ENCODE measurements around the gene CDT1.

The CDT1 gene

GRCh38 chr16:88851616-88852015, 48.0 kb downstream of the CDT1 start:
- Histone ChIP-seq H3K4me1 (ENCODE audit: insufficient read depth, insufficient read length) (peaks cover 10% of the 10 kb centered on the region), H3K4me3 (ENCODE audit: insufficient read length, low read depth) (no peak overlapping the region)

GRCh38 chr16:88853325-88853941, 49.8 kb downstream of the CDT1 start:
- no peak overlapping the region for H3K9ac ChIP-seq (ENCODE audit: insufficient read length, low read depth)
- no peak overlapping the region for H3K4me3 ChIP-seq (ENCODE audit: insufficient read length, low read depth)
- no peak for DNase-seq (ENCODE audit: low read depth, low spot score)

More at GRCh38 chr16:88851616-88852015, 48.0 kb downstream of the CDT1 start:
- no peak for TF ChIP-seq YY1 (IDR thresholded peaks at IDR 0.05; ENCODE audit: insufficient read depth, insufficient read length)
- TF ChIP-seq SUZ12 (IDR thresholded peaks at IDR 0.05; ENCODE audit: extremely low read depth, insufficient read depth, insufficient read length): no peak
- TF ChIP-seq ZNF274 (IDR thresholded peaks at IDR 0.05; ENCODE audit: low read depth, low read length): no peak
- H3K27me3 ChIP-seq (ENCODE audit: insufficient read depth, insufficient read length): no peaks in the 10 kb centered on the region
- H3K36me3 ChIP-seq (ENCODE audit: insufficient read depth, insufficient read length, low read length): peaks cover 36% of the 10 kb centered on the region
- no peak for DNase-seq (ENCODE audit: low read depth, low spot score)
- H3K9ac ChIP-seq (ENCODE audit: insufficient read length, low read depth): no peak overlapping the region
- peaks cover 7% of the 10 kb centered on the region; the same call in 1 of the 2 replicates for H3K9me3 ChIP-seq (ENCODE audit: insufficient read depth, low read length)

GRCh38 chr16:88854306-88855111, 50.9 kb downstream of the CDT1 start:
- peaks cover 45% of the 10 kb centered on the region for H3K36me3 ChIP-seq (ENCODE audit: insufficient read depth, insufficient read length, low read length)
- peaks cover 10% of the 10 kb centered on the region for H3K4me1 ChIP-seq (ENCODE audit: insufficient read depth, insufficient read length)
- H3K9me3 ChIP-seq (ENCODE audit: insufficient read depth, low read length): peaks cover 7% of the 10 kb centered on the region; the same call in 1 of the 2 replicates
- no peak for DNase-seq (ENCODE audit: low read depth, low spot score)
- TF ChIP-seq YY1 (IDR thresholded peaks at IDR 0.05; ENCODE audit: insufficient read depth, insufficient read length) (no peak), SUZ12 (IDR thresholded peaks at IDR 0.05; ENCODE audit: extremely low read depth, insufficient read depth, insufficient read length) (no peak), ZNF274 (IDR thresholded peaks at IDR 0.05; ENCODE audit: low read depth, low read length) (no peak)
- H3K27me3 ChIP-seq (ENCODE audit: insufficient read depth, insufficient read length): no peaks in the 10 kb centered on the region
- H3K4me3 ChIP-seq (ENCODE audit: insufficient read length, low read depth): no peak overlapping the region
- H3K9ac ChIP-seq (ENCODE audit: insufficient read length, low read depth): no peak overlapping the region

More at GRCh38 chr16:88853325-88853941, 49.8 kb downstream of the CDT1 start:
- Histone ChIP-seq H3K36me3 (ENCODE audit: insufficient read depth, insufficient read length, low read length) (peaks cover 35% of the 10 kb centered on the region), H3K9me3 (ENCODE audit: insufficient read depth, low read length) (peaks cover 7% of the 10 kb centered on the region; the same call in 1 of the 2 replicates), H3K27me3 (ENCODE audit: insufficient read depth, insufficient read length) (no peaks in the 10 kb centered on the region), H3K4me1 (ENCODE audit: insufficient read depth, insufficient read length) (peaks cover 10% of the 10 kb centered on the region)
- no peak for TF ChIP-seq SUZ12 (IDR thresholded peaks at IDR 0.05; ENCODE audit: extremely low read depth, insufficient read depth, insufficient read length)
- no peak for TF ChIP-seq YY1 (IDR thresholded peaks at IDR 0.05; ENCODE audit: insufficient read depth, insufficient read length)
- no peak for TF ChIP-seq ZNF274 (IDR thresholded peaks at IDR 0.05; ENCODE audit: low read depth, low read length)

- H3K4me1 ChIP-seq (ENCODE audit: insufficient read depth, insufficient read length): peaks cover 10% of the 10 kb centered on the region
- no peak overlapping the region for H3K4me3 ChIP-seq (ENCODE audit: insufficient read length, low read depth)
- peaks cover 7% of the 10 kb centered on the region; the same call in 1 of the 2 replicates for H3K9me3 ChIP-seq (ENCODE audit: insufficient read depth, low read length)
- peaks cover 45% of the 10 kb centered on the region for H3K36me3 ChIP-seq (ENCODE audit: insufficient read depth, insufficient read length, low read length)
- no peak for DNase-seq (ENCODE audit: low read depth, low spot score)
- TF ChIP-seq YY1 (IDR thresholded peaks at IDR 0.05; ENCODE audit: insufficient read depth, insufficient read length): no peak
- TF ChIP-seq ZNF274 (IDR thresholded peaks at IDR 0.05; ENCODE audit: low read depth, low read length): no peak
- TF ChIP-seq SUZ12 (IDR thresholded peaks at IDR 0.05; ENCODE audit: extremely low read depth, insufficient read depth, insufficient read length): no peak
- no peak overlapping the region for H3K9ac ChIP-seq (ENCODE audit: insufficient read length, low read depth)
- no peaks in the 10 kb centered on the region for H3K27me3 ChIP-seq (ENCODE audit: insufficient read depth, insufficient read length)
Observed at GRCh38 chr16:88855176-88855575, 51.6 kb downstream of the CDT1 start.

- Histone ChIP-seq H3K9ac (ENCODE audit: insufficient read length, low read depth) (peak overlapping the region; percentile 80), H3K36me3 (ENCODE audit: insufficient read depth, insufficient read length, low read length) (peaks cover 46% of the 10 kb centered on the region), H3K4me1 (ENCODE audit: insufficient read depth, insufficient read length) (peaks cover 10% of the 10 kb centered on the region), H3K9me3 (ENCODE audit: insufficient read depth, low read length) (peaks cover 7% of the 10 kb centered on the region; the same call in 1 of the 2 replicates), H3K4me3 (ENCODE audit: insufficient read length, low read depth) (peak overlapping the region; percentile 66), H3K27me3 (ENCODE audit: insufficient read depth, insufficient read length) (no peaks in the 10 kb centered on the region)
- no peak for DNase-seq (ENCODE audit: low read depth, low spot score)
- TF ChIP-seq YY1 (IDR thresholded peaks at IDR 0.05; ENCODE audit: insufficient read depth, insufficient read length): no peak
Observed at GRCh38 chr16:88855736-88856121, 52.1 kb downstream of the CDT1 start.

GRCh38 chr16:88856122-88856827, 52.7 kb downstream of the CDT1 start:
- Histone ChIP-seq H3K9me3 (ENCODE audit: insufficient read depth, low read length) (peaks cover 6% of the 10 kb centered on the region; the same call in 1 of the 2 replicates), H3K4me1 (ENCODE audit: insufficient read depth, insufficient read length) (peaks cover 10% of the 10 kb centered on the region), H3K27me3 (ENCODE audit: insufficient read depth, insufficient read length) (no peaks in the 10 kb centered on the region), H3K4me3 (ENCODE audit: insufficient read length, low read depth) (peak overlapping the region; percentile 66), H3K36me3 (ENCODE audit: insufficient read depth, insufficient read length, low read length) (peaks cover 48% of the 10 kb centered on the region), H3K9ac (ENCODE audit: insufficient read length, low read depth) (peak overlapping the region; percentile 80)
- no peak for TF ChIP-seq ZNF274 (IDR thresholded peaks at IDR 0.05; ENCODE audit: low read depth, low read length)
- TF ChIP-seq SUZ12 (IDR thresholded peaks at IDR 0.05; ENCODE audit: extremely low read depth, insufficient read depth, insufficient read length): no peak
- no peak for DNase-seq (ENCODE audit: low read depth, low spot score)

Data from NT2/D1 (cell line).